GM19438 (cell line): Measurements from ENCODE around the gene PRND.

Experiments
- ATAC-seq: cut with Tn5 transposase; IDR thresholded peaks from one replicate; pipeline ENCODE4 v1.9.1; 2021; ENCODE audit warnings: low read depth; ENCODE audit not compliant: unreplicated experiment

PRND gene, protein sequence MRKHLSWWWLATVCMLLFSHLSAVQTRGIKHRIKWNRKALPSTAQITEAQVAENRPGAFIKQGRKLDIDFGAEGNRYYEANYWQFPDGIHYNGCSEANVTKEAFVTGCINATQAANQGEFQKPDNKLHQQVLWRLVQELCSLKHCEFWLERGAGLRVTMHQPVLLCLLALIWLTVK

DNA sequence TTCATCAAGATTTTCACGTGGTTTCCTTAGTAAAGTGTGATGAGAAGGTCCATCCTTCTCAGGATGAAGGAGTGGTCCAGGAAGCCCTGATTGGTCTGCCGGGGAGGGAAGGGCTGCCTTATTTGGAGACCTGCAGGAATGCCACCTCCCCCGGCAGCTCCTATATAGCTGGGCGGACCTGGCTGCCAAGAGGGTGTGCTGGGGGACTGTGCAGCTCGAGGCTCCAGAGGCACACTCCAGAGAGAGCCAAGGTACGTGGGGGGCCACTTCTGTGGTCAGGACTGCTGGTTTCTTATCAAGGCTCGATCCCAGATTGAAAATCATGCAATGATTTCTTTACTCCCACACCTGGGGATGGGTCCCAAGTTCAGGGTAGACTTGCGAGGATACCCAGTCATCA, at the start of gene PRND:
PRND (plus strand) TSS at position 191 of the 400 bp plus-strand sequence. CDS start 2,643 bp downstream, outside the sequence.
- ATAC-seq: no peak

DNA sequence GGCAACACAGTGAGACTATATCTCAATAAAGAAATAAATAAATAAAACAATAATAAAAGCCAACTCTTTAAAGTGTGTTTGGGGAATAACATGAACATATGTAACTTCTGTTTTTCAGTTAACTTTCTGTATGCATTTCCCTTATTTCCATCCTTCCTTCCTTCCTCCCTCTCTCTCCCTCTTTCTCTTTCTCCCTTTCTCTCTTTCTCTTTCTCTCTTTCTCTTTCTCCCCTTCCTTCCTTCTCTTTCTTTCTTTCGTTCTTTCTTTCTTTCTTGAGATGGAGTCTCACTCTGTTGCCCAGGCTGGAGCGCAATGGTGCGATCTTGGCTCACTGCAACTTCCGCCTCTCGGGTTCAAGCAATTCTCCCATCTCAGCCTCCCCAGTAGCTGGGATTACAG, 48.8 kb upstream of the PRND start:
- no peak for ATAC-seq

GRCh38 chr20:4673371-4674001, 48.2 kb upstream of the PRND start:
- ATAC-seq: no peak

- ATAC-seq: no peak
Measured at GRCh38 chr20:4674672-4675071, 47.0 kb upstream of the PRND start.

DNA sequence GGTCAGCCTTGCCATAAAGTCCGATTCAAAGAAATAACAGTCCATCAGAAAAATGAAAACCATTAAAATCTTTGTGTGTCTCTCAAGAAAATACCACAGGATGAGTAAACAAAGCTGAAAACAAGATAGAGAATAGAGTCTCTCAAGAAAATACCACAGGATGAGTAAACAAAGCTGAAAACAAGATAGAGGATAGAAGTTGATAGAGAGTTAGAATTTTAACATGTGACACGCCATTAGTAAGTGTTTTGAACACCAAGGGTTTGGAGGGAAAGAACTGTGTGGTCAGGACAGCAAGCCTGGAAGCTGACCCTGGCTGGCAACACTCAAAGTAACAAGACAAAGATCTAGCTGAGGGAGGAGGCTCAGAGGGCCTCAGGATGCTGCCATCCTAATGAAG, 43.9 kb upstream of the PRND start:
- no peak for ATAC-seq

GRCh38 chr20:4681401-4681800, 40.3 kb upstream of the PRND start:
- ATAC-seq: no peak

- no peak for ATAC-seq
Measured at GRCh38 chr20:4681991-4682401, 39.7 kb upstream of the PRND start.

DNA sequence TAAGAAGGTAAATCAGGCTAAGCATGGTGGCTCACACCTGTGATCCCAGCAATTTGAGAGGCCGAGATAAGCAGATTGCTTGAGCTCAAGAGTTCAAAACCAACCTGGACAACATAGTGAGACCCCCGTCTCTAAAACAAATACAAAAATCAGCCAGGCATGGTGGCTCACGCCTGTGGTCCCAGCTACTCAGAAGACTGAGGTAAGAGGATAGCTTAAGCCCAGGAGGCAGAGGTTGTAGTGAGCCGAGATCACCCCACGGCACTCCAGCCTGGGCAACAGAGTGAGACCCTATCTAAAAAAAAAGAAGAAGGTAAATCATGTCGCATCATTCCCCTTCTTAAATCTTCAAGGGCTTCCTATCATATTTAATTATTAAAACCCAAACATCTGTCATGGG, 39.0 kb upstream of the PRND start:
- ATAC-seq: no peak

GRCh38 chr20:4683261-4683660, 38.4 kb upstream of the PRND start:
- ATAC-seq: no peak

GRCh38 chr20:4684837-4685413, 36.8 kb upstream of the PRND start:
- ATAC-seq: no peak

DNA sequence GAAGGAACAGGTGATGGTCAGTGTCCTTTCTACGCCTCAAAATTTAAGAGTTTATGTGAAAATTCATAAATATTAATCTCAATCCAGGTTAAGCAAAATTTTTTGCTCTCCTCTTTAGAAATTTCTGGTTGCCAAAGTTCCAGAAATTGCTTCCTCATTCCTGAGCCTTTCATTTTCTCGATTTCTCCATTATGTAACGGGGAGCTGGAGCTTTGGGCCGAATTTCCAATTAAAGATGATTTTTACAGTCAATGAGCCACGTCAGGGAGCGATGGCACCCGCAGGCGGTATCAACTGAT, 35.8 kb upstream of the PRND start:
- ATAC-seq: no peak

GRCh38 chr20:4688305-4688704, 33.4 kb upstream of the PRND start:
- no peak for ATAC-seq

GRCh38 chr20:4689220-4689619, 32.5 kb upstream of the PRND start:
- ATAC-seq: no peak

GRCh38 chr20:4691753-4692152, 30.0 kb upstream of the PRND start:
- no peak for ATAC-seq

GRCh38 chr20:4694076-4694475, 27.6 kb upstream of the PRND start:
- no peak for ATAC-seq

- ATAC-seq: no peak
Measured at GRCh38 chr20:4697189-4697830, 24.4 kb upstream of the PRND start.

DNA sequence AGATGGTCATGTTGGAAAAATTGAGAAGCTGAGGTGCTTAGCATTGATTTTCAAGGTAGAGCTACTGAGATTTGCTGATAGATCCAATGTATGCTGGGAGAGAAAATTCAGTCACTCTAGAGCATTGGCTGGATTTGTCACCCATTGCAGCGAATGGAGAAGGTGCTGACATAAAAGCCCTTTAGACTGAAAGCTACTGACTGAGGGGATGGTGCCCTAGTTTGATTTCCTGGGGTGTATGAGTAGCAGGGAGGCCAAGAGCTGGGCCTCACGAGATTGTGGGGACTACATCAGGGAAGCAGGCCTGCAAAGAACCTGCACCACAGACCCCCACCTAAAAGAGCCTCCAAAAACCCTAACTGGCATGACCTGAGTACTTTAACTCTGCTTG, 23.9 kb upstream of the PRND start:
- no peak for ATAC-seq

- ATAC-seq: no peak
Measured at GRCh38 chr20:4699216-4699615, 22.5 kb upstream of the PRND start.

DNA sequence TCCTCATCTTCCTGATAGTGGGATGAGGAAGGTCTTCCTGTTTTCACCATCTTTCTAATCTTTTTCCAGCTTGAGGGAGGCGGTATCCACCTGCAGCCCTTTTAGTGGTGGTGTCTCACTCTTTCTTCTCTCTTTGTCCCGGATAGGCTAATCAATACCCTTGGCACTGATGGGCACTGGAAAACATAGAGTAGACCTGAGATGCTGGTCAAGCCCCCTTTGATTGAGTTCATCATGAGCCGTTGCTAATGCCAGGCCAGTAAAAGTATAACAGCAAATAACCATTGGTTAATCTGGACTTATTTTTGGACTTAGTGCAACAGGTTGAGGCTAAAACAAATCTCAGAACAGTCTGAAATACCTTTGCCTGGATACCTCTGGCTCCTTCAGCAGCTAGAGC, 21.8 kb upstream of the PRND start:
- ATAC-seq: no peak

DNA sequence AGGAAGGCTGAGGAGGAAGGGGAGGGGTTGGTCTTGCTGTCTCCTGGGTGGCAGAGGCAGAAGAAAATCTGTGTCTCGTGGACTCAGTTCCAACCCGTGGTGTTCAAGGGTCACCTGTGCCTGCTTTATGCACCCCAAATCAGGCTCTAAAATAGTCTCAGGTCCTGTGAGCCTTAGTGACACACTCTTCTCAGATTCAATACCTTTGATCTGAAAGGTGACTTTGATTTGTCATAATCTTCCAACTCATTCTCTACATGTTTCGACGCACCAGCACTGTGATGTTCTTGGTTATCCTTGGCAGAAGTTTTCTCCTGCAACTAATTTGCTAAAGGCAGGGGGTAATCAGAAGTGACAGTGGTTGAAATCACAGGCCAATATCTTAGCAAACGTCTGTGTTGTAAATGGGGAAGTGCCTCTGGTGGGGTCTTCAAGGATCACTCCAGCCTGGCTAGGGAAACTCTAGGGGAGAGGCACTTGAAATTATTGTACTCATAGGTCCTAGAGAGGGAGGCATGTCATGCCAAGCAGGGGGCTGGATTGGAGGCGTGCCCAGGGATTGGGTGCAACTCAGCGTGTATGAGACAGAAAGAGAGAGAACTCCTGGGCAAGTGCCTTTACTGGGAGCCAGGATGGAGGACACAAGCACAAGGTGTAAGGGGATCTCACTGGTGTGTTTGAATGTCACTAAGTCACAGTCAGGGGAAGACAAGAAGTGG, 19.0 kb upstream of the PRND start:
- no peak for ATAC-seq

DNA sequence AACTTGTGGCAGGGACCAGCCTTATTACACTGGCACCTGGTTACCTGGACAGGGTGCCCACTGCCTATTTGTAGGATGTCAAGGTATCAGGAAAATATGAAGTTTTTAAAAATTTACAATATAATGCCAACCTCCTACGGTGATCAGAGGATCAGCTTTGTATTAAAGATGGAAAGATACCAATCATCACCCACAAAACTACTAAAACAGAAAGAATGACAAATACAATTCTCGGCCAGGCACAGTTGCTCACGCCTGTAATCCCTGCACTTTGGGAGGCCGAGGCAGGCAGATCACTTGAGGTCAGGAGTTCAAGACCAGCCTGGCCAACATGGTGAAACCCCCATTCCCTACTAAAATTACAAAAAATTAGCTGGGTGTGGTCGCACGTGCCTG, 18.4 kb upstream of the PRND start:
- no peak for ATAC-seq
